RWPE1 (cell line): ENCODE results near the gene BMP7.

Source experiments
- CTCF ChIA-PET: fragments of 350-600 bp; sonication (Branson Sonifier 250); formaldehyde crosslinking; extraction: SDS; loops from one replicate; lab custom pipeline; 2021; lab: Yijun Ruan, JAX
- POLR2A ChIA-PET: fragments of 400-600 bp; formaldehyde crosslinking; extraction: SDS; loops from one replicate; lab custom pipeline; 2020; ENCODE audit warnings: antibody characterized with exemption; ENCODE audit not compliant: low non-redundant PET; lab: Yijun Ruan, JAX
- DNase-seq: peaks from one replicate; pipeline ENCODE4 v3.0.0; 2012; ENCODE audit warnings: low spot score
- H3K27ac ChIP-seq: fragments of 450-650 bp; 2 replicates; pipeline ENCODE4 v1.5.1; 2017
- CTCF ChIP-seq: fragments of 450-650 bp; conservative IDR thresholded peaks from 2 replicates; pipeline ENCODE4 v1.5.1; 2017; ENCODE audit warnings: low read depth, mild to moderate bottlenecking

Gene BMP7

GRCh38 chr20:57122536-57123489 lies 143.6 kb downstream of the BMP7 start:
- ChIA-PET CTCF (interaction anchor here (0.9 kb wide), 2 partner anchors 33 to 210 kb away, joined by 3 to 4 read pairs; no protein-coding TSS in a partner anchor), POLR2A (interaction anchor here (1.0 kb wide), 1 partner anchor 12 kb away, joined by 3 read pairs; no protein-coding TSS in a partner anchor)
- no peak for DNase-seq
- no peak overlapping the region for H3K27ac ChIP-seq
- TF ChIP-seq CTCF: no peak

- TF ChIP-seq CTCF: no peak
- ChIA-PET CTCF (interaction anchor here (1.0 kb wide), 1 partner anchor 67 kb away, joined by 3 read pairs; no protein-coding TSS in a partner anchor), POLR2A (no interaction called here)
- no peak overlapping the region for H3K27ac ChIP-seq
- DNase-seq: no peak
Observed at GRCh38 chr20:57118964-57119363, 147.5 kb downstream of the BMP7 start.
